GM21737 (cell line): ENCODE measurements around the gene QRICH1.

Experiments used
- ATAC-seq: cut with Tn5 transposase; IDR thresholded peaks from one replicate; pipeline ENCODE4 v1.9.1; 2021; ENCODE audit warnings: mild to moderate bottlenecking, moderate library complexity; ENCODE audit not compliant: unreplicated experiment

QRICH1 gene

GRCh38 chr3:49093853-49094767 is at the start of gene QRICH1:
TSS of gene QRICH1 (minus strand) at chr3:49094071. CDS start at chr3:49077017, 17,054 bp downstream.
- ATAC-seq, result peak; percentile 73

- ATAC-seq, result no peak
Measured at GRCh38 chr3:49140080-49140479, 46.2 kb upstream of the QRICH1 start.

- no peak for ATAC-seq
Measured at GRCh38 chr3:49135499-49135898, 41.6 kb upstream of the QRICH1 start.

- ATAC-seq, result no peak
Measured at GRCh38 chr3:49134471-49135265, 40.8 kb upstream of the QRICH1 start.

- no peak for ATAC-seq
Measured at GRCh38 chr3:49133226-49133951, 39.5 kb upstream of the QRICH1 start.

- no peak for ATAC-seq
Measured at GRCh38 chr3:49132437-49133225, 38.8 kb upstream of the QRICH1 start, which contains the start of gene LAMB2. TSS of gene LAMB2 (minus strand) at chr3:49133050. CDS start at chr3:49132867, 183 bp downstream.

GRCh38 chr3:49132073-49132436 is 38.2 kb upstream of the QRICH1 start:
- no peak for ATAC-seq

GRCh38 chr3:49131576-49131975 is 37.7 kb upstream of the QRICH1 start:
- no peak for ATAC-seq

GRCh38 chr3:49131040-49131439 is 37.2 kb upstream of the QRICH1 start:
- ATAC-seq, result no peak

GRCh38 chr3:49124991-49125670 is 31.3 kb upstream of the QRICH1 start:
- no peak for ATAC-seq

GRCh38 chr3:49124203-49124602 is 30.3 kb upstream of the QRICH1 start:
- no peak for ATAC-seq

GRCh38 chr3:49123687-49124086 is 29.8 kb upstream of the QRICH1 start:
- no peak for ATAC-seq

- ATAC-seq, result no peak
Measured at GRCh38 chr3:49122886-49123545, 29.1 kb upstream of the QRICH1 start.

GRCh38 chr3:49122451-49122850 is 28.6 kb upstream of the QRICH1 start:
- no peak for ATAC-seq

- ATAC-seq, result no peak
Measured at GRCh38 chr3:49122022-49122421, 28.2 kb upstream of the QRICH1 start.

GRCh38 chr3:49121132-49121736 is 27.4 kb upstream of the QRICH1 start:
- no peak for ATAC-seq

- ATAC-seq, result peak; percentile 85
Measured at GRCh38 chr3:49120438-49121131, 26.7 kb upstream of the QRICH1 start, which contains the start of gene USP19. TSS of gene USP19 (minus strand) at chr3:49120823. CDS start at chr3:49119145, 1,678 bp downstream.

GRCh38 chr3:49120096-49120437 is 26.2 kb upstream of the QRICH1 start:
- ATAC-seq, result no peak
